HL-60 (cell line): ENCODE data around the gene FARP2.

Source experiments
- GABPA ChIP-seq: IDR thresholded peaks from 2 replicates; pipeline ENCODE4 v1.6.1; 2012; ENCODE audit warnings: low read depth
- POLR2AphosphoS5 ChIP-seq: IDR thresholded peaks from 2 replicates; pipeline ENCODE4 v1.6.1; 2012; ENCODE audit warnings: low read depth
- SPI1 ChIP-seq: IDR thresholded peaks from 2 replicates; pipeline ENCODE4 v1.6.1; 2012; ENCODE audit warnings: low read depth, mild to moderate bottlenecking, borderline replicate concordance
- TF ChIP-seq, protein P1 (sequence below): IDR thresholded peaks from one replicate; pipeline ENCODE4 v1.5.1; 2011; ENCODE audit warnings: low read length, control low read depth, inconsistent platforms; ENCODE audit not compliant: insufficient read depth
- TF ChIP-seq, protein P2 (sequence below): IDR thresholded peaks from 2 replicates; pipeline ENCODE4 v1.6.1; 2012; ENCODE audit warnings: low read depth; ENCODE audit not compliant: insufficient replicate concordance

DNA sequence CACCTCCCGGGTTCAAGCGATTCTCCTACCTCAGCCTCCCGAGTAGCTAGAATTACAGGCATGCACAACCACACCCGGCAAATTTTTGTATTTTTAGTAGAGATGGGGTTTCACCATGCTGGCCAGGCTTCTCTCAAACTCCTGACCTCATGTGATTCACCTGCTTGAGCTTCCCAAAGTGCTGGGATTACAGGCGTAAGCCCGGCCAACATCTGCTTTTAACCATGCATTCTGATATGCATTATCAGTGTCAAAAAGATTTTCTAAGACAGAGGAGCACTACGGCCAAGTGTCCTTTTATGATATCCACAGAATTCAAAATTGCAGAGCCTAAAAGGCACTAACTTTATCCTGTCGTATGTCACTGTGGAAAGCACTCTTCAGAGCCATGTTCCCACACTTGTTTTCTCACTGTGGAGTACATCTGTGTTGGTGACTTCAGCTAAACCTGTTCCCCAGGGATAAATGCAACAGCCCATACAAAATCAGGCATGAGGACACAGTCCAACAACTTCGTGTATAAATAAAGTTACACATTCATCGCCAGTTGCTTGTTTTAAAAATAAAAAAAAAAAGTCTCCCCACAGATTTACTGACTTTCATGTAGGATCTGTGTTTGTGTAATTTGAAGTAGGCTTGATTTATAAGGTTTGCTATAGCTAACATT is 95.9 kb downstream of the FARP2 start:
- no peak for TF ChIP-seq POLR2AphosphoS5
- TF ChIP-seq, protein P1, sequence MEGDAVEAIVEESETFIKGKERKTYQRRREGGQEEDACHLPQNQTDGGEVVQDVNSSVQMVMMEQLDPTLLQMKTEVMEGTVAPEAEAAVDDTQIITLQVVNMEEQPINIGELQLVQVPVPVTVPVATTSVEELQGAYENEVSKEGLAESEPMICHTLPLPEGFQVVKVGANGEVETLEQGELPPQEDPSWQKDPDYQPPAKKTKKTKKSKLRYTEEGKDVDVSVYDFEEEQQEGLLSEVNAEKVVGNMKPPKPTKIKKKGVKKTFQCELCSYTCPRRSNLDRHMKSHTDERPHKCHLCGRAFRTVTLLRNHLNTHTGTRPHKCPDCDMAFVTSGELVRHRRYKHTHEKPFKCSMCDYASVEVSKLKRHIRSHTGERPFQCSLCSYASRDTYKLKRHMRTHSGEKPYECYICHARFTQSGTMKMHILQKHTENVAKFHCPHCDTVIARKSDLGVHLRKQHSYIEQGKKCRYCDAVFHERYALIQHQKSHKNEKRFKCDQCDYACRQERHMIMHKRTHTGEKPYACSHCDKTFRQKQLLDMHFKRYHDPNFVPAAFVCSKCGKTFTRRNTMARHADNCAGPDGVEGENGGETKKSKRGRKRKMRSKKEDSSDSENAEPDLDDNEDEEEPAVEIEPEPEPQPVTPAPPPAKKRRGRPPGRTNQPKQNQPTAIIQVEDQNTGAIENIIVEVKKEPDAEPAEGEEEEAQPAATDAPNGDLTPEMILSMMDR = no peak
- no peak for TF ChIP-seq SPI1
- TF ChIP-seq GABPA = no peak
- TF ChIP-seq, protein P2, sequence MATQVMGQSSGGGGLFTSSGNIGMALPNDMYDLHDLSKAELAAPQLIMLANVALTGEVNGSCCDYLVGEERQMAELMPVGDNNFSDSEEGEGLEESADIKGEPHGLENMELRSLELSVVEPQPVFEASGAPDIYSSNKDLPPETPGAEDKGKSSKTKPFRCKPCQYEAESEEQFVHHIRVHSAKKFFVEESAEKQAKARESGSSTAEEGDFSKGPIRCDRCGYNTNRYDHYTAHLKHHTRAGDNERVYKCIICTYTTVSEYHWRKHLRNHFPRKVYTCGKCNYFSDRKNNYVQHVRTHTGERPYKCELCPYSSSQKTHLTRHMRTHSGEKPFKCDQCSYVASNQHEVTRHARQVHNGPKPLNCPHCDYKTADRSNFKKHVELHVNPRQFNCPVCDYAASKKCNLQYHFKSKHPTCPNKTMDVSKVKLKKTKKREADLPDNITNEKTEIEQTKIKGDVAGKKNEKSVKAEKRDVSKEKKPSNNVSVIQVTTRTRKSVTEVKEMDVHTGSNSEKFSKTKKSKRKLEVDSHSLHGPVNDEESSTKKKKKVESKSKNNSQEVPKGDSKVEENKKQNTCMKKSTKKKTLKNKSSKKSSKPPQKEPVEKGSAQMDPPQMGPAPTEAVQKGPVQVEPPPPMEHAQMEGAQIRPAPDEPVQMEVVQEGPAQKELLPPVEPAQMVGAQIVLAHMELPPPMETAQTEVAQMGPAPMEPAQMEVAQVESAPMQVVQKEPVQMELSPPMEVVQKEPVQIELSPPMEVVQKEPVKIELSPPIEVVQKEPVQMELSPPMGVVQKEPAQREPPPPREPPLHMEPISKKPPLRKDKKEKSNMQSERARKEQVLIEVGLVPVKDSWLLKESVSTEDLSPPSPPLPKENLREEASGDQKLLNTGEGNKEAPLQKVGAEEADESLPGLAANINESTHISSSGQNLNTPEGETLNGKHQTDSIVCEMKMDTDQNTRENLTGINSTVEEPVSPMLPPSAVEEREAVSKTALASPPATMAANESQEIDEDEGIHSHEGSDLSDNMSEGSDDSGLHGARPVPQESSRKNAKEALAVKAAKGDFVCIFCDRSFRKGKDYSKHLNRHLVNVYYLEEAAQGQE = no peak
